Activated CD8-positive, alpha-beta memory T cell treated with anti-CD3 and anti-CD28 coated beads, Interleukin-2, amount 50 U/mL, for 1 hour (primary cell): ENCODE results near the gene IVD.

Experiments used
- DNase-seq: peaks from one replicate; pipeline ENCODE4 v3.0.0-alpha.2; 2020; ENCODE audit errors: extremely low read depth

The IVD gene

GRCh38 chr15:40414816-40415215 lies 9.2 kb downstream of the IVD start:
- DNase-seq, result no peak

- DNase-seq, result no peak
These were observed 9.6 kb downstream of the IVD start for GRCh38 chr15:40415226-40415625.

DNA sequence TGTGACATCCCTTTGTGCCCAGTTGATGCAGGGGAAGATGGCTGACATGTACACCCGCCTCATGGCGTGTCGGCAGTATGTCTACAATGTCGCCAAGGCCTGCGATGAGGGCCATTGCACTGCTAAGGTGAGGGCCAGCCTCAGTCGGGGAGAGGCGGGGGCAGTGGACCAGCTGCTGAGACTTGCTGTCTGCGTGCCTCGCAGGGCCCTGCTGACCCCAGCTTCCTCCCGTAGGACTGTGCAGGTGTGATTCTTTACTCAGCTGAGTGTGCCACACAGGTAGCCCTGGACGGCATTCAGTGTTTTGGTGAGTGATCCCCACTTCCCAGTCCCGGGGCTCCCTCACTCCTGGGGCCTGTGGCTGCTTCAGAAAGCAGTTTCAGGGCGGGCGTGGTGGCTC lies 10.5 kb downstream of the IVD start:
- no peak for DNase-seq

- DNase-seq, result no peak
These were observed 12.5 kb downstream of the IVD start for GRCh38 chr15:40418126-40418525.

DNA sequence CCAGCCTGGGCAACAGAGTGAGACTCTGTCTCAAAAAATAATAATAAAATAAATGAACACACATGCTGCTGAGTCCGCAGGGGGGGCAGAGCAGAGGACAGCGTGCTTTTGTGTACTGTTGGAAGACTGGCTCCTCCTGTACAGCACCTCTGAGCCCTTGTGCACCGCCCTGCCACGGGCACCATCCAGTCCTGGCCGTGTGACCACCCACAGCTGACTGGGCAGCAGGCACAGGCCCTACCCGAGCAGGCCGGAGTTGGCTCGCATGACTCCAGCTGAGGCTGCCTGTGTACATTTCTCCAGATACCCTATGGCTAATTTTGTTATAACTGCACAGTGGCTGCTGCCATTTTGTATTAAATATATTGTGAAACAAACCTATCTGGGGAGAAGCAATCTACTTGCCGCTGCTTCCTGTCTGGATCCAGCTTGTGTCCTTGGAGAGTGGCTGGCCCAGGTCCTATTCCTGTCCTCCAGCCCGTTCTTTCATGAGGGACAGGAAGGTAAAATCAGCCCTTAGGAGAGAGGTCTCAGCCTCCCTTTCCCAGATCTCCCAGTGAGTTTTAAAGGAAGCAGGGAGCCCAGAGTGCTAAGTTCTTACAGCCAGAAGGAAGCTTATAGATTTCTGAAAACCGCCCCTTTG lies 14.6 kb downstream of the IVD start:
- DNase-seq, result no peak

GRCh38 chr15:40420793-40421192 lies 15.2 kb downstream of the IVD start:
- DNase-seq, result no peak

DNA sequence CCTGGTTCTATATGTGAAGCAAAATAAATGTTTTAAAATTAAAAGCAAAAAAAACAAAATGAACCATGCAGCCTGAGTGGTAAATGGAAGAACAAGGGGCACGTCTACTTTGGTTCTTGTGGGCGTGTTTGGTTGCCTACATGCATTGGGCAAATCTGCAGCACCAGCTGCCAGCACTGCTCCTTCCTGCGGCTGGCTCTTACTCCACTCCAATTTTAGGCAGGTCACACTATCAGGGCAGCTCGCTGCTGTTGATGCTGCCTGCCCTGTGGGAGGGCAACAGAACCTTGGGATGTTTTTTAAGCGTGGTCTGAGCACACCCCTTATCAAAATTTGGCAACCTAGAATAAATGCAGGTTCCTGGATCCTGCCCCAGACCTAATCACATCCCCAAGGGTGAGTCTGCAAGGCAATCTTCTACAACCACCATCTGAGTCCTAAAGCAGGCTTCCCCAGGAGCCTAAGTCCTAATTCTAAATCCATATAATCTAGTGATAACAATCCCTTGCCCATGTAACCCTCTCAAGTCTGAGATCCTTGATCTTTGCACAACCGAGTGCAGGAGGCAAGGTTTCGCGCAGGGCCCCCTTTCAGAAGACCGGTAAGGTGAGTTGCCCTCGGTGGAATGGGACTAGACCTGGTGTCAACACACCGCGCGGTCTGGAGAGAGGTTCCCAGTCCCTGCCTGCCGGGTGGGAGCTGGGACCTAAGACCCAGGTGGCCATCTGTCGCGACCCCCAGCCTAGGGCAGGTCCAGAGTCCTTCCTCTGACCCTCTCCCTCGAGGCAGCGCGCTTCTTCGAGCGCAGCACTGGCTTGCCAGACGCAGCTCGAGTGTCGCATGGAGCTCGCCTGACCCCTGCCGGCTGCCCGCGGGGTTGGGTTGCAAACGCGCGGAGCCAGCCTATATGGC lies 15.9 kb downstream of the IVD start:
- DNase-seq, result peak; percentile 41

DNA sequence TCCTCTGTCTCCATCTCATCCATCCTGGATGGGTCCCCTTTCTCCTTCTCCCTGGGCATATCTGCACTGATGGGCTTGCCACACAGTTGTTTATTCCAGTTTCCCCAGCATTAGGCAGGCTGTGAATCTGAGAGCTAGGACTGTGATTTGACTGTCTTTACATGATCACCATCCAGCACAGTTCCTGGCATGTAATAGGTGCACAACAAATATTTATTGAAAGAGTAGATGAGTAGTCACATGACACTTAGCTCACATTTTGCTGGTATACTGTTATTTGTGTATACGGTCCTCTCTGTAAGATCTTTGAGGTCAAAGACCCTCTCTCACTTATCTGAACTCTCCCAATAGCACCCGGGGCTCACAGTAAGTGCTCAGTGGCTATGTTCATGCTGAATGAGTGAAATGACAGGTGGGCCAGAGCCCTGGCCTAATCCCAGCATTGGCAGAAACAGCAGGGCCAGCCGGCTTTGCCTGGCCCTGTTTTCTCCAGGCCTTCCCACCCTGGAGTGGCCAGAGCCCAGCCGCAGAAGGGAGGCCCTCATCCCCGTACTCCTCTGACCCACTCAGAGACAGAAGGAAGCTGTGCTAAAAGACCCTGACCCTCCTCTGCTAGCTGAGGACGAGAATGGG lies 19.0 kb downstream of the IVD start:
- DNase-seq, result no peak

- no peak for DNase-seq
These were observed 20.1 kb downstream of the IVD start for GRCh38 chr15:40425681-40426080.

DNA sequence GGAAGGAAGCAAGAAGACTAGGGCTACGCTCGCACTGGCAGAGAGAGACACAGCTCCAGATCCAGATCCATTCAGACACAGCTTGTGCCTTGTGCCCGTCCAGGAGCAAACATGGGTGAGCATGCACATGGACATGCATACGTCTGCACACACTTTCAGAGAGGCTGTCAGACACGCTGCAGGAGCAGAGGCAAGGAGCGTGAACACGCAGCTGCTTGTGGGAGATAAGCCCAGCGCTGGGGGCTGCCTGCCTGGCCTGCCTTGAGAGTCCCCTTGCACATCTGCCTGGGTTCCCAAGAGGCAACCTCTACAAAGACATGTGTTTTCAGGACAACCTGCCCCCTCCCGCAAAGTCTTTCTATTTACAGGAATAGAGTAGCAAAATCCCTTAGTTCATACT lies 21.6 kb downstream of the IVD start:
- no peak for DNase-seq

- DNase-seq, result no peak
These were observed 22.6 kb downstream of the IVD start for GRCh38 chr15:40428185-40428584.

- DNase-seq, result no peak
These were observed 23.6 kb downstream of the IVD start for GRCh38 chr15:40429068-40429710.

GRCh38 chr15:40430271-40430805 lies 24.7 kb downstream of the IVD start:
- DNase-seq, result no peak

DNA sequence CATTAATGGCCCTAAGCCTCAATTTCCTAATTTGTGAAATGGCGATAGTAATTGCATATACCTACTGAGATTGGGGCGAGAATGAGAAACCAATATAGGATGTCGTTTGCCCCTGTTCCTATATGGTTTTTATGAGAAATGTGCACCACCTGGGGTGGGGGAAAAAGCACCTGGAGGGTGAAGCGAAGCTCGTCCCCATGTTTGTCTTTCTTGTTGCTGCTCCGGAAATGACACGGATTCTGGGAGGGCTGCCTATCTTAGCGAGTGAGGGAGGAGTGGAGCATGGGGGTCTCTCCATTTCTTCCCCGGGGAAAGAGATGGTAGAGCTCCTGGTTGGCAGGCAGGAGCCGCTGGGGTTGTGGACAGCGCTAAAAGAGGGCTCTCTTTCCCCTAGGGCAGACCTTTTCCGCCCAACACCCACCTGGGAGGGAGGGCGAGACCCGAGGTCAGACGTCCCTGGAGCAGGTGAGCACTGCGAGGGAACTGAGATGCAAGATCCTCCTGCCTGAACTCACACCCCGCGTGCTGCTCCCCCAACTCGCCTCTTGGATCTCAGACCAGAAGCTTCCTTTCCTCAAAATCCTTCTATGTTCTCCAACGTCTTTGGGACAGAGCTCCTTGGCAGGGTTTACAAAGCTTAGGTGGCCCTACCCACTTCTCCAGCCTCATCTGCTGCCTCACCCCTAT lies 29.6 kb downstream of the IVD start:
- no peak for DNase-seq

DNA sequence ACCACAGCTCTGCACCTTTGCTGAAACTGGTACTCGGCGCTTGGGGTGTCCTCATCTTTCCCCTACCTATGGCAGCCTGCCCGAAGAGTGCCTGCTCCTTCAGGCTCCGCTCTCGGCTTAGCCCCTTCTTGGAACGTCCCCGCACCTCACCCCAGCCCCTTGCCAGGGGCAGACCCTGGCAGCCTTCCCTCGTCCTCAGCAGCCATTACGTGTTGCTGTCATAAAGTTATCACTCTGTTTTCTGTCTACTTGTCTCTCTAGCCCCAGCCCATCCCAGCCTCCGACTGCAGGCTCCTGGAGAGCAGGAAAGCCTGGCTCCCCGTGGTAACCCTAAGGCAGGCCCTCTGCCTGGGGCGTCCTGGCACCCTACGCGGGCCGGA lies 30.1 kb downstream of the IVD start:
- DNase-seq, result no peak

DNA sequence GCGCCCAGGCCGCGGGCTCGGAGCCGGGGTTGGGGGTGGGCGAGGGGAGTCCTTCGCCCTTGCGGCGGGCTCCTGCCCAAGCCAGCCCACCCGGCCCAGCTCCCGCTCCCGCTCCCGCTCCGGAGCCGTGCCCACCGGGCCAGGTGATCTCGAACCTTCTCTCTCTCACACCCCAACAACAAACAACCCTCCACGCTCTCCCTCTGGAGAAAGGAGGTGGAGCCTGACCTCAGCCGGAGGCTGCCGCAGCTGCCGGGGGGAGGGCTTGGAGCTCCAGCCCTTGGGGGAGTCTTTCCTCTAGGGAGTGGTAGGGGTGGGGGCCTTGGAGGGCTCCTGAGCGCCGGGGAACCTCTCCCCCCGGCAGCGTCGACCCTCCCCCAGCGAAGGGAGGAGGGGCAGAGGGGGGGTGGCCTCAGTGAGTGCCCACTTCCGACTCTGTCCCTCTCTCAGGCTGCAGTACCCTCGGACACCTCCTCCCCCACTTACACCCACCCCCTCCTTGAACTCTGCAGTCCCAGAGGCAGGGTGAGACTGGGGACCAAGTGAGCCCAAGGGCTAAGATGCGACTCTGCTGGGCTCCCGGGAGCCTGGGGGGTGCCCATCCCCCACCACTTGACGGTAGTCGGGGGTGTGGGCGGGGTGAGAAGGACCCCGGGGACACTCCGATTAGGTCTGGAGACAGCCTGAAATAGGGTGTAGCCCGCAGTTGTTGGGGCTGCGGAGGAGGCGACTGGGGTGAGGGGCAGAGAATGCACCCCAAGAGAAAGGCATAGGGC lies 30.7 kb downstream of the IVD start:
- no peak for DNase-seq

DNA sequence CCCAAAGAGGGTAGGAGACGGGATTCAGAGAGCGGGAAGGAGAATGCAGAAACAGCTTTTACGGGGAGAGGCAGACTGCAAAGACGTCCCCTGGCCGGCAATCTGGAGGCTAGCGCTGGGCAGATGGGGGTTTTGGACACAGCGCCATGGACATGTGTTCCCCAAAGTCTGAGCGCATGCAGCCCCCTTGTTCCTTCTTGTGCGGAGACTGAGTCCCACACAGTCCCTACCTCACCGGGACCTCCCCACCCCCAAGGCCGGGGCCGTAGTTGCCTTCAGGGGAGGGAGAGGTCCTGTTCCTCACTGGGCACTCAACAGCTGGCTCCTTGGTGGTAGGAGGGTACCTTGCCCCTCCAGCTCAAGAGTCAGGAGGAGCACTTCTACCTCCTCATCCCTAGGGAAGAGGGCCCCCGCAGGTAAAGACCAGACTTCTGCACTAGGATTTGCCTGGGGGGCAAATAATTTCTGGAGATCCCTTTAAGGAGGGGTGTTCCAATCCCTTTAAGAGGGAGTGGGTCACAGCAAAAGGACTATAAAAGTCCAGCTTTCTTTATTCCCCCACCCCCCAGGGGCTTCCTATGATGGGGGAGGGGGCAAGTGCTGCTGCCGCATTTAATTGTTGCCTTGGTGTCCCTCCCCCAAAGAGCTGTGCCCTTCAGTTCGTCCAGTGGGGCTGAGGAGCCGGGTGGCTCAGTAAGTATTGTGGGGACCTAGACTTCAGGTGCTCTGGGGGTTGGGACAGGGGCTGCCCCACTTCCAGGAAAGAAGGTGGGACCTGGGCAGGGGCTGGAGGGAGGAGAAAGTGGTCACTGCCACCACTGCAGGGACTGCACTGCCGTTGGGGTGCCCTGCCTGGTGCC lies 31.5 kb downstream of the IVD start:
- DNase-seq, result no peak

- DNase-seq, result no peak
These were observed 32.4 kb downstream of the IVD start for GRCh38 chr15:40437752-40438687.

DNA sequence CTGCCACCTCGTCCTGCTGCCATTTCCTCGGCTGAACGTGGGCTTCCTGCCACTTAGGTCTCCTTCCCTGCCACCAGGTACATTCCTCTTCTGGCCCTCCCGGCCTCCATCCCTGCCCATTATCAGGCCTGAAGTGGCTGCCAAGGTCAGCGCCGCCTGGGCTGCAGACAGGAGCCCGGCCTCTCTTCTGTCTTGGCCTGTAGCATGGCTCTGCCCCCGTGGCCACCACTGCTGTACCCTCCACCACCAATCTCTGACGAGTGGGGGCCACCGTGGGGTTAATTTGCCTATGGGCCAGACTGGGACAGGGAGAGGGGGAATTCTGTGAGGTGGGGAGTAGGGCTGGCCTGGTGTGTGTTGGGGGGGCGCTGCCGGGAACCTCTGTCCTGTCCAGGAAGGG lies 33.1 kb downstream of the IVD start:
- DNase-seq, result no peak
